Measurements from ENCODE around the gene KCTD8.

KCTD8 gene

DNA sequence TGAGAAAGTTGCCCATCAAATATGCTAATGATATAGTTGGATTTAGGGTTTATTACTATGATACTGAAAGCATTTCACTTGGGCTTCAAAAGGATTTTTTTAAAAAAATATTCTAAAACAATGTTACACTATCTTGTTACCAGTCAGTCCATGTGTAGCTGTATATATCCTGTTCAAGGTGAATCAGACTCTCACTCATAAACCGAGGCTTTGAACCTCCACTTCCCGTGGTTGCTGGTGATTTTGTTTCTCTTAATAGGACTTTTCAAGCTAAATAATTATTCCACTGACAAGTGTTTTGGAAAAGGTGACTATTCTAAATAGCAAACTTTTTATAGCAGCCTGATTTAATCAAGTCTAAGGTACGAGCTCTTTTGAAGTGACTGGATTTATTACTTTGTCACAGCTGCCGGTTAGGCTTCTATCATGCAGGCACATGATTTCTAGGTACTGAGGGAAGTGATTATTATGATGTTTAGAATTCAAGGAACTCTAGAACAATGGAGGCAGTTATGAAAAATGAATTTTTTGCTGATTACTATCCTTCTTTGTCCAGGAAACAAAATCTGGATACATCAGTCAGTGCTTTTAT, 287.7 kb downstream of the KCTD8 start:
- no peak for DNase-seq

DNA sequence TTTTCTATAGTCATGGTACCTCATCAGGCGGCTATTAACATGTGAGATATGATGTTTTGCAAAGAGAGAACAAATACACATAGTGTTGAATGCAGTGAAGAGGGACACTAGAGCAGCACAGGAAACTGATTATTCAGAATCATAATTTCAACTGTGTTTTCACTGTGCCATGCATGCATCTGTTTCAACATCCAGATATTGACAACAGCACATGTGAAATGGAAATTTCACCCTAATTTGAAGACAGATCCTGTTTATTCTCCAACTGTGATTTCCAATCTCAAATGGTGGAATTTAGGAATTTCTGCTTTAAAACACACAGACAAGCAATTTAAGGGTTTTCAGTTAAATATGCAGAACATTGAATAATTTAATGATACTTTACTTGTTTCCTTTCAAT, 288.6 kb downstream of the KCTD8 start:
- DNase-seq, result no peak

DNA sequence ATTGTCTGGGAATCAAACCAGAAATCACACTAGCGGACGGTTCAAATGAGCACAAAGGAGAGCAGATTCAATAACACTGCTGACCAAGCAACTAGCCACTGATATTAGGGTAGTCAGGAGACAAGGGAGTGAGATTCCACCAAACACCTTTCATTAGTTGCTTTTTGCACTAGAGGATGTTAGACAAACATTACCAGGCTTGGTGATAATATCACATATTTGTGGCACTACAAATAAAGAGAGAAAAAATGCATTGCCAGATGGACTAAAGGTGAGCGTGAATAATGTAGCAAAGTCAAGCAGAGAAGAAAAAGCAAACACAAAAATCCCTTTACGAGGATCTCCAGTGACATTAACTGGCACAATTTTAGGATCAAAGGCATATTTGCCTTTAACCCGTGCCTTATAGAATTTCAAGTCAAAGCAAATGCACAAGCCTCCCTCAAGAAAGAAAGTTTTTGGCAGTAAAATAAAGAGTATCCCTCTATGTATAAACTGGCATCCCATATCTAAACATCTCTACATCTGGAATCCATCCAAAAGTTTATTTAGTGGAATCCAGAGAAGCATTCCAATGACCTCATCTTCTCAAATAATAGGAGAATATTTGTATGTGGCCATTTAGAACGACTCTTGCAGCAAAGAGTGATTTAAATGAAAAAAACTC, 290.9 kb downstream of the KCTD8 start:
- no peak for DNase-seq

DNA sequence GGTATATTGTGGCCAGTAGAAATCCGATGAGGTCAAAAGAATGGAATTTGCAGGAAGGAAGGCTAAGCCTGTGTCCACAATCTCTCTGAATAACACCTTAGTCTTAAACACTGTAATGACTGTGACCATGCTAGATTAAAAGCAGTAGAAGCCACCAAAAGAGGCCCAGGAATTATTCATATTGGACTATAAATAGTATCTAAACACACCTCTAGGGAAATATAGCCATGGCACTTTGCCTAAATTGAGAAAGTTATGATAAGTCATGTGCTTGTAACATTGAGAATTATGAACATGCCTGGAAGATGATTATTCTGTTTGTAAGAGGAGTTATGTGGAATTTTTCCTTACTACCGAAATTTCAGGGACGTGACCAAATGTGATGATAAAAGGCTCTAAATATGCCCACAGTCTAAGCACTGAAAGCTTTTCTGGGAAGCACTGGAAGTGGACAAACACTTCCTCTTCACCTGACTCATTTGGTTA, 298.5 kb downstream of the KCTD8 start:
- no peak for DNase-seq

DNA sequence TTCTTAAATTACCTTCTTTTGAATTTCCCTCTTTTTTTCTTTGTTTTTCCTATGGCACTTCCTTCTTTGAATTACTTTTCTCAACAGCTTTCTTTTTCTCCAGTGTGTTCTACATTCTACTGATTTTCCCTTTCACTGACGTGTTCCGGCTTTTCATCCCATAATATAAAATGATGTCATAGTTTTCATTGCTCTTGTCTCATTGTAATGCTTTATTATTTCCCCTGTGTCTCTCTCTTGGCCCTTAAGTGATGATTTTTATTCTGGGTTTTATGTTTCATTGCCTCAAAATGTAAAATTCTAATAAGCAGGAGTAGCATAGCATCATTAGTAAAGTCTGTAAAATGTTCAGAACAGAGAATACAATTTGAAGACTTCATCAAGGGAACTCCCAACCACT, 299.3 kb downstream of the KCTD8 start:
- DNase-seq, result no peak

DNA sequence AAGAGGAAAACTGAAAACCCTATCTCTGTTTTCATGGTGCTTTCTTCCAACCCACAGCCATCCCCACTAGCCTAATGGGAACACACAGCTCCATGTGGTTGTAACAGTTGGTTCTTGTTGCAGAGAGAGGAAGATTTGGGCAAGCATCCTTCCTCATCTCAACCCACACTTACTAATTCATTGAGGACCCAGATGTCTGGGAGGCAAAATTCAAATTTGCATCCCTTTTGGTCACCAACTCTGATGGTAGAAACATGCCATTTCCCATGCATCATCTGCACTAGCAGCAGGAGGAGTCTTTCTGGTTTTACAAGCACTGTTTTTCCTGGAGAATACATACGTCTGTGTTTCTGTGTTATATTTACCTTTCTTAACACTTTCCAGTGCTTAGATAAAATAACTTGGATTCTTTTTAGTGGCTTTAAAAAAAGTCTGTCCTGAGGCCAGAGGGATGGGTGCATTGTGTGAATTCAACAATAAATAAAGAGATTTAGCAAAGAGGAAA, 301.0 kb downstream of the KCTD8 start:
- DNase-seq, result no peak

DNA sequence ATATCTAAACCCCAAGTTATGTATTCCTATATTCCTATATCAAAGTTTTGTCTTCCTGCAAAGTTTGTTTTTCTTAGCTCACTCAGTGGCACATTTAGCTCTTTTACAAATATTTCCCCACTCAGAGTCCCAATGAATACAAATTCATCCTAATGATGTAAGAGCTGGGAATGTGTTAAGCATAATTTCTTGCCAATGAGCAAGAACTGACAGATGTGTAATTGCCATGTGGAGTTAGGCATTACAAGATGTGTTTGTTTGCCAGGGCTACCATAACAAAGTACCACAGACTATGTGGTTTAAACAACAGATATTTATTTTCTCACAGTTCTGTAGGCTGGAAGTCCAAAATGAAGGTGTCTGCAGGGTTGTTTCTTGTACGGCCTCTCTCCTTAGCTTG, 302.1 kb downstream of the KCTD8 start:
- DNase-seq, result no peak

DNA sequence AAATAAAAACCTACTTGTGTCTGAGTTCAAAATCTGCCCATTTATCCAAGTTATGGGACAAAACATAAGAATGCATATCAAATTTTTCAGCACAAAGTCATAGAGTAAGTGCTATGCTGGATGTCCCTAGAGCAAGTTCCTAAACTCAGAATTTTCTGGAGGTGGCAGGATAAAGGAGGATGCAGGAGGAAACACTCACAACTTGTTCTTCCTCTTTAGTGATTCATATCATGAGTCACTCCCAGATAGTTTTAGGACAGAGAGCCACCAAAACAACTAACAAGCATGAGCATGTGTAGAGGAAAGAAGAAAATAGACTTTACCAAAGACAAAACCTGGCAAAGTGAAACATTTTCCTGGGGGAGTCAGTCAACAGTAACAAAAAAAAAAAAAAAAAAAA, 302.7 kb downstream of the KCTD8 start:
- no peak for DNase-seq

DNA sequence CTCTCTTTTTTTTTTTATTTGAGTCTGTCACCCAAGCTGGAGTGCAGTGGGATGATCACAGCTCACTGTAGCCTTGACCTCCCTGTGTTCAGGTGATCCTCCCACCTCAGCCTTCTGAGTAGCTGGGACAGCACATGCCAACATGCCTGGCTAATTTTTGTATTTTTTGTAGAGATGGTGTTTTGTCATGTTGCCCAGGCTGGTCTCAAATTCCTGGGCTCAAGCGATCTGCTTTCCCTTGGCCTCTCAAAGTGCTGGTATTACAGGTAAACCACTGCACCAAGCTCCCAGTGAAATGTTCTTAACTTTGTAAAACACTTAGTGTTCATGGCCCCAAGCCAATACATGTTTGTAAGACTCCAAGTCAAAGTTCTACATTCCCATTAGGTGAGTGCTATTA, 316.1 kb downstream of the KCTD8 start:
- DNase-seq, result no peak

Measured in stimulated activated CD4-positive, alpha-beta T cell treated with anti-CD3 and anti-CD28 coated beads, Interleukin-4, amount 100 ng/mL, for 24 hours (primary cell).